ENCODE results near the gene NT5DC4. TPM values are rescaled to one million over a fixed set of nuclear protein-coding genes. Genes with fewer than 3 reads are reported as not detected.

Gene NT5DC4
- total RNA-seq, 2 experiments from 2014 or later = not detected

- Mint-ChIP-seq H3K36me3 (no peaks in the 10 kb centered on the region), H3K4me1 (ENCODE audit: low read depth) (no peaks in the 10 kb centered on the region), H3K27me3 (no peaks in the 10 kb centered on the region), H3K4me3 (no peak overlapping the region), H3K27ac (no peak overlapping the region), H3K9me3 (no peaks in the 10 kb centered on the region)
- DNase-seq = no peak
- POLR2A ChIA-PET = interaction anchor here (1.1 kb wide), 1 partner anchor 100 kb away, joined by 4 read pairs; no protein-coding TSS in a partner anchor
- intact Hi-C loops (cut with micrococcal nuclease) = loop anchor here (1.0 to 5.0 kb wide), 4 partner anchors 33 to 126 kb away; partner anchors contain the start of gene SLC20A1
- CTCF ChIA-PET = interaction anchor here (0.5 to 8.3 kb wide), 35 partner anchors 7 to 1212 kb away, joined by 3 to 212 read pairs (median 11); partner anchors contain the start of genes CHCHD5 and SLC20A1
These were observed 5.0 kb downstream of the NT5DC4 start for GRCh38 chr2:112725545-112726457.

- Mint-ChIP-seq H3K27me3 (no peaks in the 10 kb centered on the region), H3K36me3 (no peaks in the 10 kb centered on the region), H3K4me3 (no peak overlapping the region), H3K4me1 (ENCODE audit: low read depth) (no peaks in the 10 kb centered on the region), H3K9me3 (no peaks in the 10 kb centered on the region), H3K27ac (no peak overlapping the region)
- ChIA-PET CTCF (interaction anchor here (0.6 to 8.3 kb wide), 40 partner anchors 8 to 503 kb away, joined by 3 to 212 read pairs (median 8); partner anchors contain the start of genes CHCHD5 and SLC20A1), POLR2A (interaction anchor here (0.7 to 1.4 kb wide), 3 partner anchors 34 to 142 kb away, joined by 3 to 4 read pairs (median 3); partner anchors contain the start of gene CHCHD5)
- intact Hi-C loops (cut with micrococcal nuclease) = loop anchor here (1.0 to 5.0 kb wide), 4 partner anchors 34 to 126 kb away; partner anchors contain the start of gene SLC20A1
- peak; percentile 93 for DNase-seq
These were observed 5.8 kb downstream of the NT5DC4 start for GRCh38 chr2:112726487-112727190.

- no peaks in the 10 kb centered on the region for H3K27me3 Mint-ChIP-seq
- ChIA-PET CTCF (interaction anchor here (0.6 to 8.3 kb wide), 35 partner anchors 9 to 247 kb away, joined by 3 to 212 read pairs (median 11); partner anchors contain the start of genes CHCHD5 and SLC20A1), POLR2A (interaction anchor here (0.7 to 1.4 kb wide), 3 partner anchors 35 to 143 kb away, joined by 3 read pairs; partner anchors contain the start of gene CHCHD5)
- no peaks in the 10 kb centered on the region for H3K36me3 Mint-ChIP-seq
- no peaks in the 10 kb centered on the region for H3K9me3 Mint-ChIP-seq
- H3K4me1 Mint-ChIP-seq (ENCODE audit: low read depth) = no peaks in the 10 kb centered on the region
- intact Hi-C loops (cut with micrococcal nuclease) = loop anchor here (2.0 to 5.0 kb wide), 2 partner anchors 35 to 80 kb away; partner anchors contain the start of gene SLC20A1
- no peak for DNase-seq
- no peak overlapping the region for H3K27ac Mint-ChIP-seq
- peak overlapping the region; percentile 16 for H3K4me3 Mint-ChIP-seq
These were observed 6.6 kb downstream of the NT5DC4 start for GRCh38 chr2:112727276-112728028.

- Mint-ChIP-seq H3K27me3 (no peaks in the 10 kb centered on the region), H3K27ac (no peak overlapping the region)
These were observed 7.2 kb downstream of the NT5DC4 start for GRCh38 chr2:112728029-112728362.

GRCh38 chr2:112728378-112729175 is 7.8 kb downstream of the NT5DC4 start:
- intact Hi-C loops (cut with micrococcal nuclease) = loop anchor here (5.0 kb wide), 1 partner anchor 81 kb away; the partner anchor contains the start of gene SLC20A1
- Mint-ChIP-seq H3K27me3 (no peaks in the 10 kb centered on the region), H3K9me3 (no peaks in the 10 kb centered on the region), H3K36me3 (no peaks in the 10 kb centered on the region), H3K27ac (no peak overlapping the region), H3K4me3 (no peak overlapping the region), H3K4me1 (ENCODE audit: low read depth) (no peaks in the 10 kb centered on the region)
- DNase-seq = no peak
- ChIA-PET POLR2A (interaction anchor here (1.3 kb wide), 1 partner anchor 36 kb away, joined by 3 read pairs; no protein-coding TSS in a partner anchor), CTCF (interaction anchor here (1.4 to 8.3 kb wide), 13 partner anchors 9 to 214 kb away, joined by 4 to 212 read pairs (median 21); partner anchors contain the start of genes CHCHD5 and SLC20A1)

More at GRCh38 chr2:112728029-112728362, 7.2 kb downstream of the NT5DC4 start:
- no peaks in the 10 kb centered on the region for H3K9me3 Mint-ChIP-seq
- DNase-seq = no peak
- CTCF ChIA-PET = interaction anchor here (1.4 to 8.3 kb wide), 16 partner anchors 9 to 232 kb away, joined by 4 to 212 read pairs (median 20); partner anchors contain the start of gene CHCHD5
- POLR2A ChIA-PET = interaction anchor here (1.3 kb wide), 1 partner anchor 35 kb away, joined by 3 read pairs; no protein-coding TSS in a partner anchor
- H3K4me1 Mint-ChIP-seq (ENCODE audit: low read depth) = no peaks in the 10 kb centered on the region
- intact Hi-C loops (cut with micrococcal nuclease) = loop anchor here (5.0 kb wide), 1 partner anchor 81 kb away; the partner anchor contains the start of gene SLC20A1
- no peaks in the 10 kb centered on the region for H3K36me3 Mint-ChIP-seq
- H3K4me3 Mint-ChIP-seq = no peak overlapping the region

- POLR2A ChIA-PET = no interaction called here
These were observed 9.4 kb downstream of the NT5DC4 start for GRCh38 chr2:112730216-112730615.

GRCh38 chr2:112730791-112731190 is 10.0 kb downstream of the NT5DC4 start:
- no peaks in the 10 kb centered on the region for H3K9me3 Mint-ChIP-seq
- CTCF ChIA-PET = interaction anchor here (0.8 to 8.3 kb wide), 5 partner anchors 19 to 211 kb away, joined by 3 to 212 read pairs (median 4); no protein-coding TSS in a partner anchor
- POLR2A ChIA-PET = no interaction called here

More at GRCh38 chr2:112730216-112730615, 9.4 kb downstream of the NT5DC4 start:
- Mint-ChIP-seq H3K27me3 (no peaks in the 10 kb centered on the region), H3K36me3 (no peaks in the 10 kb centered on the region), H3K4me3 (no peak overlapping the region), H3K9me3 (no peaks in the 10 kb centered on the region), H3K27ac (no peak overlapping the region), H3K4me1 (ENCODE audit: low read depth) (no peaks in the 10 kb centered on the region)
- intact Hi-C loops (cut with micrococcal nuclease) = no loop called here
- CTCF ChIA-PET = interaction anchor here (1.2 to 8.3 kb wide), 6 partner anchors 38 to 212 kb away, joined by 4 to 212 read pairs (median 50); partner anchors contain the start of gene SLC20A1
- DNase-seq = no peak

GRCh38 chr2:112731479-112731878 is 10.7 kb downstream of the NT5DC4 start:
- POLR2A ChIA-PET = no interaction called here

More at GRCh38 chr2:112730791-112731190, 10.0 kb downstream of the NT5DC4 start:
- intact Hi-C loops (cut with micrococcal nuclease) = no loop called here
- no peaks in the 10 kb centered on the region for H3K27me3 Mint-ChIP-seq
- H3K4me1 Mint-ChIP-seq (ENCODE audit: low read depth) = no peaks in the 10 kb centered on the region
- H3K36me3 Mint-ChIP-seq = no peaks in the 10 kb centered on the region
- no peak overlapping the region for H3K4me3 Mint-ChIP-seq
- H3K27ac Mint-ChIP-seq = no peak overlapping the region
- no peak for DNase-seq

GRCh38 chr2:112733456-112733855 is 12.6 kb downstream of the NT5DC4 start:
- H3K9me3 Mint-ChIP-seq = no peaks in the 10 kb centered on the region
- ChIA-PET CTCF (interaction anchor here (0.6 kb wide), 1 partner anchor 24 kb away, joined by 3 read pairs; no protein-coding TSS in a partner anchor), POLR2A (no interaction called here)
- no peak overlapping the region for H3K4me3 Mint-ChIP-seq
- H3K4me1 Mint-ChIP-seq (ENCODE audit: low read depth) = peaks cover 7% of the 10 kb centered on the region
- DNase-seq = no peak
- H3K27me3 Mint-ChIP-seq = no peaks in the 10 kb centered on the region
- H3K36me3 Mint-ChIP-seq = peaks cover 11% of the 10 kb centered on the region
- intact Hi-C loops (cut with micrococcal nuclease) = no loop called here
- H3K27ac Mint-ChIP-seq = no peak overlapping the region

More at GRCh38 chr2:112731479-112731878, 10.7 kb downstream of the NT5DC4 start:
- Mint-ChIP-seq H3K27ac (no peak overlapping the region), H3K4me3 (no peak overlapping the region), H3K4me1 (ENCODE audit: low read depth) (no peaks in the 10 kb centered on the region), H3K9me3 (no peaks in the 10 kb centered on the region), H3K36me3 (no peaks in the 10 kb centered on the region), H3K27me3 (no peaks in the 10 kb centered on the region)
- DNase-seq = no peak
- intact Hi-C loops (cut with micrococcal nuclease) = no loop called here
- CTCF ChIA-PET = interaction anchor here (0.8 to 8.0 kb wide), 5 partner anchors 11 to 210 kb away, joined by 3 to 212 read pairs (median 4); no protein-coding TSS in a partner anchor

- ChIA-PET POLR2A (no interaction called here), CTCF (interaction anchor here (0.6 kb wide), 1 partner anchor 24 kb away, joined by 3 read pairs; no protein-coding TSS in a partner anchor)
- no peak overlapping the region for H3K27ac Mint-ChIP-seq
- DNase-seq = no peak
- H3K9me3 Mint-ChIP-seq = no peaks in the 10 kb centered on the region
- intact Hi-C loops (cut with micrococcal nuclease) = no loop called here
- H3K4me1 Mint-ChIP-seq (ENCODE audit: low read depth) = peaks cover 7% of the 10 kb centered on the region
- peaks cover 14% of the 10 kb centered on the region for H3K36me3 Mint-ChIP-seq
- H3K27me3 Mint-ChIP-seq = no peaks in the 10 kb centered on the region
- H3K4me3 Mint-ChIP-seq = no peak overlapping the region
These were observed 13.1 kb downstream of the NT5DC4 start for GRCh38 chr2:112733871-112734270.
